GM18951 (cell line): ENCODE data around the gene MAP7.

Source experiments
- POLR2A ChIP-seq: IDR thresholded peaks from 4 replicates; pipeline ENCODE4 v1.6.1; 2011; ENCODE audit warnings: mild to moderate bottlenecking; ENCODE audit not compliant: insufficient read length, insufficient read depth; ENCODE audit errors: extremely low read depth
- in situ Hi-C: fragments of 300-500 bp; cut with MboI; formaldehyde crosslinking; loops from one replicate; pipeline ENCODE4 v1.12.0; 2022; ENCODE audit warnings: low sequenced_read_pairs, mixed read lengths, inconsistent platforms; ENCODE audit not compliant: unreplicated experiment

Gene MAP7

GRCh38 chr6:136579800-136580199, 29.6 kb upstream of the MAP7 start:
- no peak for TF ChIP-seq POLR2A
- in situ Hi-C loops, result no loop called here

- in situ Hi-C loops, result no loop called here
Observed at GRCh38 chr6:136576821-136577220, 26.6 kb upstream of the MAP7 start.

GRCh38 chr6:136571496-136571895, 21.3 kb upstream of the MAP7 start:
- TF ChIP-seq POLR2A, result no peak
- in situ Hi-C loops, result no loop called here

More at GRCh38 chr6:136576821-136577220, 26.6 kb upstream of the MAP7 start:
- TF ChIP-seq POLR2A, result no peak

GRCh38 chr6:136571065-136571464, 20.8 kb upstream of the MAP7 start:
- in situ Hi-C loops, result no loop called here
- TF ChIP-seq POLR2A, result no peak

GRCh38 chr6:136568129-136568528, 17.9 kb upstream of the MAP7 start:
- TF ChIP-seq POLR2A, result no peak
- in situ Hi-C loops, result no loop called here

GRCh38 chr6:136567688-136568087, 17.5 kb upstream of the MAP7 start:
- in situ Hi-C loops, result no loop called here
- no peak for TF ChIP-seq POLR2A

GRCh38 chr6:136566851-136567250, 16.6 kb upstream of the MAP7 start:
- TF ChIP-seq POLR2A, result no peak
- in situ Hi-C loops, result no loop called here

- in situ Hi-C loops, result no loop called here
Observed at GRCh38 chr6:136566007-136566487, 15.8 kb upstream of the MAP7 start.

GRCh38 chr6:136564180-136564579, 14.0 kb upstream of the MAP7 start:
- no peak for TF ChIP-seq POLR2A
- in situ Hi-C loops, result no loop called here

More at GRCh38 chr6:136566007-136566487, 15.8 kb upstream of the MAP7 start:
- TF ChIP-seq POLR2A, result no peak

GRCh38 chr6:136563386-136564152, 13.3 kb upstream of the MAP7 start:
- in situ Hi-C loops, result no loop called here

GRCh38 chr6:136562211-136562610, 12.0 kb upstream of the MAP7 start:
- TF ChIP-seq POLR2A, result no peak
- in situ Hi-C loops, result no loop called here

More at GRCh38 chr6:136563386-136564152, 13.3 kb upstream of the MAP7 start:
- TF ChIP-seq POLR2A, result no peak

- in situ Hi-C loops, result no loop called here
- no peak for TF ChIP-seq POLR2A
Observed at GRCh38 chr6:136553166-136553787, 3.1 kb upstream of the MAP7 start.

GRCh38 chr6:136552054-136552453, 1.8 kb upstream of the MAP7 start:
- TF ChIP-seq POLR2A, result no peak
- in situ Hi-C loops, result no loop called here

- in situ Hi-C loops, result no loop called here
- no peak for TF ChIP-seq POLR2A
Observed at GRCh38 chr6:136551103-136551502, 881 bp upstream of the MAP7 start.
